IMR-90 (cell line): ENCODE measurements around the gene DAAM2. TPM values are rescaled to one million over a fixed set of nuclear protein-coding genes. Genes with fewer than 3 reads are reported as not detected.

ENCODE experiments used
- ATAC-seq: fragments of 200-7000 bp; cut with Tn5 transposase; 2 replicates; pipeline ENCODE4 v1.9.1; 2020; ENCODE audit warnings: low read depth, mild to moderate bottlenecking, moderate library complexity
- BruUV-seq: library from RNA; stranded (reverse); fragments of 400-500 nt; replicated peaks from 2 replicates; lab custom pipeline; 2021; lab: Mats Ljungman, UMichigan
- CTCF ChIA-PET: fragments of 300-600 bp; formaldehyde crosslinking; extraction: SDS; loops from one replicate; lab custom pipeline; 2021; ENCODE audit warnings: antibody characterized with exemption; lab: Yijun Ruan, JAX
- POLR2A ChIA-PET: fragments of 300-600 bp; sonication (Branson Sonifier 250); formaldehyde crosslinking; loops from one replicate; lab custom pipeline; 2022; ENCODE audit warnings: antibody characterized with exemption; ENCODE audit not compliant: unreplicated experiment; lab: Charles Lee
- DNase-seq: peaks from one replicate; pipeline ENCODE4 v3.0.0; 2013
- H2AFZ ChIP-seq: replicated peaks from 2 replicates; pipeline ENCODE3; 2013; ENCODE audit warnings: low read length, mild to moderate bottlenecking; ENCODE audit not compliant: poor library complexity
- H2AK5ac ChIP-seq: 2 replicates; pipeline ENCODE4 v1.6.1; 2013; ENCODE audit warnings: low read depth, low read length, inconsistent platforms
- H2AK9ac ChIP-seq: replicated peaks from 2 replicates; pipeline ENCODE3; 2013; ENCODE audit warnings: mild to moderate bottlenecking, low read depth, low read length, moderate library complexity; ENCODE audit not compliant: poor library complexity
- H2BK120ac ChIP-seq: 2 replicates; pipeline ENCODE4 v1.6.1; 2013; ENCODE audit warnings: low read depth, low read length, inconsistent platforms
- H2BK15ac ChIP-seq: 3 replicates; pipeline ENCODE4 v1.6.1; 2013; ENCODE audit warnings: low read depth, low read length, inconsistent platforms
- H2BK20ac ChIP-seq: 2 replicates; pipeline ENCODE4 v1.6.1; 2013; ENCODE audit warnings: low read depth, mild to moderate bottlenecking, inconsistent platforms, low read length, moderate library complexity
- H2BK5ac ChIP-seq: 2 replicates; pipeline ENCODE4 v1.6.1; 2013; ENCODE audit warnings: mild to moderate bottlenecking, low read depth, low read length, inconsistent platforms; ENCODE audit not compliant: poor library complexity, severe bottlenecking
- H3K14ac ChIP-seq: replicated peaks from 2 replicates; pipeline ENCODE4 v1.6.1; 2013; ENCODE audit warnings: low read depth, low read length, inconsistent platforms
- H3K18ac ChIP-seq: 2 replicates; pipeline ENCODE4 v1.6.1; 2013; ENCODE audit warnings: low read depth, low read length, control low read depth
- H3K23ac ChIP-seq: 2 replicates; pipeline ENCODE4 v1.6.1; 2013; ENCODE audit warnings: low read depth, low read length, inconsistent platforms
- H3K27ac ChIP-seq: 2 replicates; pipeline ENCODE4 v1.5.1; 2013; ENCODE audit warnings: mild to moderate bottlenecking, control low read depth, low read length; ENCODE audit not compliant: insufficient read depth
- H3K27me3 ChIP-seq: 2 replicates; pipeline ENCODE4 v1.6.1; 2013; ENCODE audit warnings: low read length; ENCODE audit not compliant: control insufficient read depth, insufficient read depth
- H3K36me3 ChIP-seq: 2 replicates; pipeline ENCODE4 v1.6.1; 2013; ENCODE audit warnings: low read length, mixed read lengths; ENCODE audit not compliant: control insufficient read depth, insufficient read depth
- H3K4ac ChIP-seq: 2 replicates; pipeline ENCODE4 v1.6.1; 2013; ENCODE audit warnings: low read depth, low read length, inconsistent platforms
- H3K4me1 ChIP-seq: 2 replicates; pipeline ENCODE4 v1.6.1; 2013; ENCODE audit warnings: low read length, mixed read lengths; ENCODE audit not compliant: control insufficient read depth, insufficient read depth
- H3K4me2 ChIP-seq: 2 replicates; pipeline ENCODE4 v1.6.1; 2013; ENCODE audit warnings: low read depth, mild to moderate bottlenecking, control low read depth, low read length, moderate library complexity
- H3K4me3 ChIP-seq: 2 replicates; pipeline ENCODE4 v1.5.1; 2013; ENCODE audit warnings: low read depth, mild to moderate bottlenecking, control low read depth, low read length, moderate library complexity; ENCODE audit not compliant: insufficient read depth
- H3K56ac ChIP-seq: 2 replicates; pipeline ENCODE4 v1.6.1; 2013; ENCODE audit warnings: low read length, inconsistent platforms; ENCODE audit not compliant: insufficient read depth; ENCODE audit errors: extremely low read depth
- H3K79me1 ChIP-seq, 2 experiments: 2 replicates each; pipeline ENCODE4 v1.6.1; 2013; ENCODE audit warnings: low read length in 2 of 2, inconsistent platforms in 1 of 2, low read depth in 1 of 2
- H3K9ac ChIP-seq: 2 replicates; pipeline ENCODE4 v1.6.1; 2013; ENCODE audit warnings: low read depth, low read length, control low read depth
- H3K9me1 ChIP-seq: 2 replicates; pipeline ENCODE4 v1.6.1; 2013; ENCODE audit warnings: low read length, inconsistent platforms; ENCODE audit not compliant: insufficient read depth
- H3K9me3 ChIP-seq: 2 replicates; pipeline ENCODE4 v1.6.1; 2013; ENCODE audit warnings: low read length; ENCODE audit not compliant: control insufficient read depth, insufficient read depth
- H4K20me1 ChIP-seq: 2 replicates; pipeline ENCODE4 v1.6.1; 2013; ENCODE audit warnings: low read length, inconsistent platforms; ENCODE audit not compliant: insufficient read depth
- H4K5ac ChIP-seq: 2 replicates; pipeline ENCODE4 v1.6.1; 2013; ENCODE audit warnings: mild to moderate bottlenecking, low read depth, low read length, control low read depth
- H4K8ac ChIP-seq, 2 experiments: 2 replicates each; pipeline ENCODE4 v1.6.1; 2013; ENCODE audit warnings: low read depth in 2 of 2, low read length in 2 of 2, control low read depth in 1 of 2, inconsistent platforms in 1 of 2
- H4K91ac ChIP-seq: 2 replicates; pipeline ENCODE4 v1.6.1; 2013; ENCODE audit warnings: low read depth, low read length, inconsistent platforms; ENCODE audit not compliant: insufficient read depth
- BHLHE40 ChIP-seq: fragments of 150-350 bp; IDR thresholded peaks from 2 replicates; pipeline ENCODE4 v1.6.1; 2016; ENCODE audit warnings: mild to moderate bottlenecking, low read depth, low read length
- CEBPB ChIP-seq: IDR thresholded peaks from 2 replicates; pipeline ENCODE4 v1.6.1; 2012; ENCODE audit warnings: low read depth, low read length, improper control_type of control experiment
- CHD1 ChIP-seq: IDR thresholded peaks from 2 replicates; pipeline ENCODE4 v1.6.1; 2012; ENCODE audit warnings: low read depth, low read length, improper control_type of control experiment
- CTCF ChIP-seq: conservative IDR thresholded peaks from 2 replicates; pipeline ENCODE4 v1.5.1; 2012; ENCODE audit warnings: mild to moderate bottlenecking, low read depth, low read length, improper control_type of control experiment
- ELK1 ChIP-seq: fragments of 150-350 bp; IDR thresholded peaks from 2 replicates; pipeline ENCODE4 v1.6.1; 2016; ENCODE audit warnings: low read depth, mild to moderate bottlenecking, low read length, moderate library complexity, borderline replicate concordance
- FOS ChIP-seq: fragments of 150-350 bp; IDR thresholded peaks from 2 replicates; pipeline ENCODE4 v1.6.1; 2016; ENCODE audit warnings: low read depth, low read length
- MAFK ChIP-seq: IDR thresholded peaks from 2 replicates; pipeline ENCODE4 v1.6.1; 2012; ENCODE audit warnings: low read depth, low read length, improper control_type of control experiment
- MAZ ChIP-seq: IDR thresholded peaks from 2 replicates; pipeline ENCODE4 v1.6.1; 2012; ENCODE audit warnings: low read depth, mild to moderate bottlenecking, low read length, improper control_type of control experiment, moderate library complexity, borderline replicate concordance
- MXI1 ChIP-seq: IDR thresholded peaks from 2 replicates; pipeline ENCODE4 v1.6.1; 2012; ENCODE audit warnings: low read depth, mild to moderate bottlenecking, low read length, moderate library complexity, borderline replicate concordance
- NFE2L2 ChIP-seq: fragments of 150-350 bp; IDR thresholded peaks from 2 replicates; pipeline ENCODE4 v1.6.1; 2016; ENCODE audit warnings: low read depth, mild to moderate bottlenecking, low read length
- POLR2A ChIP-seq: IDR thresholded peaks from 2 replicates; pipeline ENCODE4 v1.6.1; 2012; ENCODE audit warnings: mild to moderate bottlenecking, low read depth, low read length
- RAD21 ChIP-seq: IDR thresholded peaks from 2 replicates; pipeline ENCODE4 v1.6.1; 2012; ENCODE audit warnings: low read length, improper control_type of control experiment
- RCOR1 ChIP-seq: IDR thresholded peaks from 2 replicates; pipeline ENCODE4 v1.6.1; 2012; ENCODE audit warnings: mild to moderate bottlenecking, low read length, improper control_type of control experiment; ENCODE audit not compliant: insufficient replicate concordance
- RFX5 ChIP-seq: IDR thresholded peaks from 2 replicates; pipeline ENCODE4 v1.8.0; 2012; ENCODE audit warnings: low read depth, mild to moderate bottlenecking, low read length, moderate library complexity
- SMC3 ChIP-seq: fragments of 150-350 bp; IDR thresholded peaks from 2 replicates; pipeline ENCODE4 v1.6.1; 2016; ENCODE audit warnings: low read depth, mild to moderate bottlenecking, antibody characterized with exemption, low read length, moderate library complexity
- USF2 ChIP-seq: fragments of 150-350 bp; IDR thresholded peaks from 2 replicates; pipeline ENCODE4 v1.6.1; 2017; ENCODE audit warnings: mild to moderate bottlenecking, antibody characterized with exemption, low read length, low read depth
- dilution Hi-C: fragments of 300-500 bp; cut with HindIII; formaldehyde crosslinking; loops from one replicate; pipeline ENCODE4 v1.14.3; 2018; ENCODE audit warnings: low sequenced_read_pairs; ENCODE audit not compliant: unreplicated experiment
- in situ Hi-C: fragments of 300-500 bp; cut with MboI; formaldehyde crosslinking; loops from 3 replicates; pipeline ENCODE4 v1.14.3; 2019; ENCODE audit warnings: low sequenced_read_pairs, inconsistent platforms, mixed read lengths
- intact Hi-C: fragments of 100-400 bp; cut with micrococcal nuclease; formaldehyde crosslinking; loops from 2 replicates; pipeline ENCODE4 v1.10.0; 2022
- polyA plus RNA-seq, 3 experiments: library from polyadenylated mRNA; depleted of rRNA; stranded (reverse); fragments of >200 nt; gene quantifications; 2 replicates each; pipeline ENCODE4 v1.2.3, GENCODE V29; 2012; ENCODE audit warnings: low replicate concordance in 1 of 3
- total RNA-seq: library from RNA; depleted of rRNA; stranded (reverse); fragments of >200 nt; gene quantifications from 2 replicates; pipeline ENCODE4 v1.2.3, GENCODE V29; 2012

The DAAM2 gene
- total and polyA plus RNA-seq, 2 of the 4 experiments (the other 2 are of a cell fraction) = 11.2 to 12.9 TPM

- no peak overlapping the region for H2AK9ac ChIP-seq
- no peak overlapping the region for H2BK5ac ChIP-seq
- H2BK20ac ChIP-seq = no peak overlapping the region
- no peak overlapping the region for H3K4ac ChIP-seq
- H3K27ac ChIP-seq = no peak overlapping the region
- H3K27me3 ChIP-seq = peaks cover 32% of the 10 kb centered on the region
- no peak overlapping the region for H2BK15ac ChIP-seq
- intact Hi-C loops (no loop called here), in situ Hi-C loops (no loop called here), dilution Hi-C loops (no loop called here)
- no peak overlapping the region for H2BK120ac ChIP-seq
- H3K4me2 ChIP-seq = no peak overlapping the region
- no peak overlapping the region for H2AFZ ChIP-seq
- H3K36me3 ChIP-seq = no peaks in the 10 kb centered on the region
- H4K20me1 ChIP-seq = no peaks in the 10 kb centered on the region; the same call in 1 of the 2 replicates
- no peak overlapping the region for H3K18ac ChIP-seq
- TF ChIP-seq MXI1 = no peak
- TF ChIP-seq BHLHE40 = no peak
- no peak for TF ChIP-seq CHD1
- no peak for TF ChIP-seq FOS
- no peak for TF ChIP-seq NFE2L2
- TF ChIP-seq USF2 = no peak
- no peak for TF ChIP-seq CEBPB
- TF ChIP-seq RAD21 = no peak
- no peak for TF ChIP-seq RCOR1
- TF ChIP-seq CTCF = no peak
- TF ChIP-seq MAZ = no peak
- no peak for TF ChIP-seq MAFK
- no peak for TF ChIP-seq RFX5
- no peak for TF ChIP-seq SMC3
- no peak for TF ChIP-seq POLR2A
- TF ChIP-seq ELK1 = no peak
- H3K9ac ChIP-seq = no peak overlapping the region
- no peak overlapping the region for H4K5ac ChIP-seq
- H4K8ac ChIP-seq = no peak overlapping the region
- H3K56ac ChIP-seq = no peak overlapping the region
- no peak overlapping the region for H4K91ac ChIP-seq
- no peaks in the 10 kb centered on the region for H3K4me1 ChIP-seq
- no peak overlapping the region for H2AK5ac ChIP-seq
- H3K79me1 ChIP-seq = no peaks in the 10 kb centered on the region
- DNase-seq = no peak
- ChIA-PET POLR2A (no interaction called here), CTCF (no interaction called here)
- no peak overlapping the region for H3K23ac ChIP-seq
- no TSS peak for BruUV-seq
- H3K9me1 ChIP-seq = no peaks in the 10 kb centered on the region
- no peak overlapping the region for H3K4me3 ChIP-seq
- ATAC-seq = no peak
- no peaks in the 10 kb centered on the region for H3K9me3 ChIP-seq
- H3K14ac ChIP-seq = no peak overlapping the region
These were observed 158.0 kb downstream of the DAAM2 start for GRCh38 chr6:39950125-39950720.
